ENCODE results near the gene TBXT. TPM values are rescaled to one million over a fixed set of nuclear protein-coding genes. Genes with fewer than 3 reads are reported as not detected.

Gene TBXT
- total and polyA plus RNA-seq, 2 of the 8 experiments (the other 6 are each of a cell fraction or from before 2014, with no cell fraction given): 0.18 to 0.24 TPM

DNA sequence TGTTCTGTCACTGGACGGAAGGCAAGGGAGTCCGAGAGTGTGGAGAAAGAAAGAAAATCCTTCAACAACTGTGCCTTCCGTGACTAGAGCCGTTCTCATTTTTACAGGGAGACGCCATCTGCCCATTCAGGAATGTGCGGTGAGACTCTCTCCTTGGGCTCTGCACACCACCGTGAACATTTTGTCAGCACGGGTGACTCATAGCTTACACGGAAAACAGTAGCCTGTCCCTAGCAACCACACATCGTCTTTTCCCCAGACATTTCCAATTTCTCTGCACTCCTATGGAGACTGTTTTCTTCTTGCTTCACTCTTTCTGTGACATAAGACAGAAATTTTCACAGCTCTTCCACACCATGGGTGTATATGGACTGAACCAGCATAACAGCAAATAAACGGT lies 55.1 kb downstream of the TBXT start:
- H3K9me3 ChIP-seq (ENCODE audit: insufficient read depth in 2 of 2, low read depth in 1 of 2, low read length in 1 of 2): peaks cover 0 to 2% of the 10 kb centered on the region in 2 experiments; a peak in 1 of 4 replicates
- WGBS, 2 experiments (ENCODE audit: extremely low coverage in 1 of 2, insufficient coverage in 1 of 2, insufficient read length in 1 of 2, insufficient replicate concordance in 2 of 2, low coverage in 1 of 2, low lambda C conversion rate in 2 of 2, missing lambda C conversion rate in 1 of 2): 88% methylated on average over 11 of the region's 11 CpGs; no CpG with 5 or more reads in 1 of the 2 experiments
- ChIA-PET CTCF (ENCODE audit: partially characterized antibody) (interaction anchor here (1.3 to 2.6 kb wide), 3 partner anchors 80 to 227 kb away, joined by 3 to 9 read pairs (median 4); no protein-coding TSS in a partner anchor), POLR2A (ENCODE audit: partially characterized antibody) (no interaction called here)
- no peak overlapping the region for H2BK15ac ChIP-seq (ENCODE audit: low read length)
- H4K5ac ChIP-seq (ENCODE audit: insufficient read length, low read depth, low read length): no peak overlapping the region
- H2BK12ac ChIP-seq (ENCODE audit: low read depth, low read length): no peak overlapping the region
- no peak overlapping the region for H3K4me3 ChIP-seq (ENCODE audit: extremely low read depth in 1 of 4, insufficient read depth in 2 of 4, low read depth in 3 of 4, low read length in 4 of 4)
- no peak overlapping the region for H3K4ac ChIP-seq (replicated peaks; ENCODE audit: insufficient read length, low read depth, low read length)
- H3K79me1 ChIP-seq (ENCODE audit: low read depth, low read length): no peaks in the 10 kb centered on the region
- no peak overlapping the region for H4K8ac ChIP-seq (ENCODE audit: extremely low read depth, insufficient read depth, low read length)
- H2BK5ac ChIP-seq (ENCODE audit: low read depth, low read length): no peak overlapping the region
- H2BK120ac ChIP-seq (replicated peaks; ENCODE audit: low read depth, low read length): no peak overlapping the region
- no peaks in the 10 kb centered on the region for H3K79me2 ChIP-seq (ENCODE audit: control insufficient read depth in 1 of 2, insufficient read depth in 2 of 2, low read length in 2 of 2)
- no peaks in the 10 kb centered on the region for H3K23me2 ChIP-seq (ENCODE audit: low read depth, low read length)
- FAIRE-seq (no peak), DNase-seq (ENCODE audit: low read depth in 1 of 2, low spot score in 2 of 2) (no peak)
- no peaks in the 10 kb centered on the region for H4K20me1 ChIP-seq (replicated peaks in 1 of 2; ENCODE audit: control insufficient read depth in 1 of 2, insufficient read depth in 2 of 2, low read length in 2 of 2)
- H3K56ac ChIP-seq (replicated peaks; ENCODE audit: insufficient read length, low read depth, low read length): no peak overlapping the region
- H2AK5ac ChIP-seq (ENCODE audit: low read depth, low read length): no peak overlapping the region
- H3K27me3 ChIP-seq (replicated peaks in 1 of 4; ENCODE audit: control insufficient read depth in 3 of 4, extremely low read depth in 1 of 4, insufficient read depth in 3 of 4, low read length in 3 of 4): no peaks in the 10 kb centered on the region
- no peak overlapping the region for H4K91ac ChIP-seq (replicated peaks; ENCODE audit: insufficient read length, low read length)
- no peak overlapping the region for H3K4me2 ChIP-seq (ENCODE audit: insufficient read depth in 1 of 2, low read depth in 2 of 2, low read length in 2 of 2)
- H3K27ac ChIP-seq (ENCODE audit: low read depth, low read length): no peak overlapping the region
- H3K36me3 ChIP-seq (ENCODE audit: control insufficient read depth in 2 of 4, insufficient read depth in 4 of 4, low read length in 3 of 4): no peaks in the 10 kb centered on the region
- H3K4me1 ChIP-seq (replicated peaks in 1 of 4; ENCODE audit: control insufficient read depth in 3 of 4, insufficient read depth in 4 of 4, low read length in 3 of 4): no peaks in the 10 kb centered on the region
- no peak overlapping the region for H3K14ac ChIP-seq (ENCODE audit: insufficient read length)
- H3K23ac ChIP-seq (ENCODE audit: insufficient read length): no peak overlapping the region
- no peak overlapping the region for H3K18ac ChIP-seq (ENCODE audit: extremely low read depth, low read length)
- H3K9ac ChIP-seq (replicated peaks in 1 of 4; ENCODE audit: extremely low read depth in 1 of 4, low read depth in 3 of 4, low read length in 3 of 4): no peak overlapping the region
- H2AFZ ChIP-seq (ENCODE audit: low read length): no peak overlapping the region
- TF ChIP-seq EP300 (IDR thresholded peaks at IDR 0.05; ENCODE audit: borderline replicate concordance in 1 of 2, low read depth in 2 of 2, low read length in 2 of 2) (no peak), KDM1A (IDR thresholded peaks at IDR 0.05; ENCODE audit: borderline replicate concordance, low read length) (no peak), PHF8 (conservative IDR thresholded peaks at IDR 0.05; ENCODE audit: low read depth, low read length) (no peak), YY1 (IDR thresholded peaks at IDR 0.05; ENCODE audit: low read depth, low read length) (no peak)
- TF ChIP-seq, protein P1, sequence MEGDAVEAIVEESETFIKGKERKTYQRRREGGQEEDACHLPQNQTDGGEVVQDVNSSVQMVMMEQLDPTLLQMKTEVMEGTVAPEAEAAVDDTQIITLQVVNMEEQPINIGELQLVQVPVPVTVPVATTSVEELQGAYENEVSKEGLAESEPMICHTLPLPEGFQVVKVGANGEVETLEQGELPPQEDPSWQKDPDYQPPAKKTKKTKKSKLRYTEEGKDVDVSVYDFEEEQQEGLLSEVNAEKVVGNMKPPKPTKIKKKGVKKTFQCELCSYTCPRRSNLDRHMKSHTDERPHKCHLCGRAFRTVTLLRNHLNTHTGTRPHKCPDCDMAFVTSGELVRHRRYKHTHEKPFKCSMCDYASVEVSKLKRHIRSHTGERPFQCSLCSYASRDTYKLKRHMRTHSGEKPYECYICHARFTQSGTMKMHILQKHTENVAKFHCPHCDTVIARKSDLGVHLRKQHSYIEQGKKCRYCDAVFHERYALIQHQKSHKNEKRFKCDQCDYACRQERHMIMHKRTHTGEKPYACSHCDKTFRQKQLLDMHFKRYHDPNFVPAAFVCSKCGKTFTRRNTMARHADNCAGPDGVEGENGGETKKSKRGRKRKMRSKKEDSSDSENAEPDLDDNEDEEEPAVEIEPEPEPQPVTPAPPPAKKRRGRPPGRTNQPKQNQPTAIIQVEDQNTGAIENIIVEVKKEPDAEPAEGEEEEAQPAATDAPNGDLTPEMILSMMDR (IDR thresholded peaks at IDR 0.05; ENCODE audit: control extremely low read depth in 1 of 3, insufficient read depth in 1 of 3, low read depth in 1 of 3, low read length in 3 of 3): no peak
- H2BK20ac ChIP-seq (ENCODE audit: low read length): no peak overlapping the region

All from H1 (cell line).